SK-N-SH (cell line): ENCODE data around the gene THADA.

Source experiments
- CTCF ChIP-seq: fragments of 200-600 bp; sonication (generic); IDR thresholded peaks from 2 replicates; pipeline ENCODE4 v1.6.1; 2017; ENCODE audit warnings: antibody characterized with exemption, mild to moderate bottlenecking, moderate library complexity
- JUND ChIP-seq: IDR thresholded peaks from 2 replicates; pipeline ENCODE4 v1.4.0; 2012
- POLR2AphosphoS5 ChIP-seq: IDR thresholded peaks from 2 replicates; pipeline ENCODE4 v1.6.1; 2012; ENCODE audit warnings: low read depth, low read length
- SMC3 ChIP-seq: IDR thresholded peaks from 2 replicates; pipeline ENCODE4 v1.6.1; 2012; ENCODE audit warnings: low read depth, low read length, improper control_type of control experiment

- no peak for TF ChIP-seq CTCF
- TF ChIP-seq POLR2AphosphoS5 = no peak
- TF ChIP-seq JUND = no peak
- no peak for TF ChIP-seq SMC3
These were observed 27.2 kb upstream of the THADA start for GRCh38 chr2:43622931-43623451.
